Stimulated activated naive CD8-positive, alpha-beta T cell treated with anti-CD3 and anti-CD28 coated beads, Interleukin-15, Interleukin-2, amounts not matched to agents 100 ng/mL and 50 ng/mL, for 24 hours (primary cell): ENCODE results near the gene KIF26B.

Experiments
- H3K27ac Mint-ChIP-seq: one replicate; pipeline ENCODE4 v1.8.0; 2021; ENCODE audit warnings: mild to moderate bottlenecking, mixed read lengths
- H3K27me3 Mint-ChIP-seq: one replicate; pipeline ENCODE4 v1.8.0; 2021; ENCODE audit warnings: mixed read lengths
- H3K36me3 Mint-ChIP-seq: one replicate; pipeline ENCODE4 v1.8.0; 2021; ENCODE audit warnings: low read depth, mixed read lengths
- H3K4me1 Mint-ChIP-seq: one replicate; pipeline ENCODE4 v1.8.0; 2021; ENCODE audit warnings: low read depth, mixed read lengths
- H3K4me3 Mint-ChIP-seq: one replicate; pipeline ENCODE4 v1.8.0; 2021; ENCODE audit warnings: mild to moderate bottlenecking, mixed read lengths
- H3K9me3 Mint-ChIP-seq: one replicate; pipeline ENCODE4 v1.8.0; 2021; ENCODE audit warnings: mixed read lengths

The KIF26B gene

DNA sequence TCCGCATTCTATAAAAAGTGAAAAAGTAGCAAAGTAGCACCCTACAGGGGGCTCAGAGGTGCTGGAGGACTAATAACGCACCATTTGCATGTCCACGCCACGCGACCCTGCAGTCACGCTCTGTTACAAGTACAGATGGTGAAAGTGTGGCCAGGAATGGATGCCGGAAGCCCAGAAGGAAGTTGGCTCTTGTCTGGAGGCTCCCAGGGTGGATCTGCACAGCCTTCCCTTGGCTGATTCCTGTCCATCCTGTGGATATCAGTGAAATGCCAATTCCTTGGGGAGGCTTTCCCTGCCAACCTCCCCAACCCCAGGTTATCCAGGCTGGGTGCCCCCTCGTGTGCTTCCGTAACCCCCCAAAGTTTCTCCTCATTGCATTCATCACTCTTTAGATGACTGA, 396.8 kb downstream of the KIF26B start:
- Mint-ChIP-seq H3K36me3 (no peaks in the 10 kb centered on the region), H3K27ac (no peak overlapping the region), H3K4me1 (no peaks in the 10 kb centered on the region), H3K27me3 (peaks cover 7% of the 10 kb centered on the region), H3K4me3 (no peak overlapping the region), H3K9me3 (no peaks in the 10 kb centered on the region)

DNA sequence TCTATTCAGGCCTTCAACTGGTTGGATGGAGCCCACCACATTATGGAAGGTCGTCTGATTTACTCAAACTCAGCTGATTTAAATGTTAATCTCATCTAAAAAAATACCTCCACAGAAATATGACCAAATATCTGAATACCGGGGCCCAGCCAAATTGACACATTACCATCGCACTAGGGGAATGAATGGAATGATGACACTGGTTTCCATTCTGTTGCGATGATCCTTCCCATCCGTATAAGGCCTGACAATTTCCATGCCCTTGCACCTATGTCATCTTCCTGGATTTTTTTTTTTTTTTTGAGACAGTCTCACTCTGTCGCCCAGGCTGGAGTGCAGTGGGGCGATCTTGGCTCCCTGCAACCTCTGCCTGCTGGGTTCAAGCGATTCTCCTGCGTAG, 397.5 kb downstream of the KIF26B start:
- Mint-ChIP-seq H3K4me1 (no peaks in the 10 kb centered on the region), H3K4me3 (no peak overlapping the region), H3K27ac (no peak overlapping the region), H3K27me3 (peaks cover 12% of the 10 kb centered on the region), H3K9me3 (no peaks in the 10 kb centered on the region), H3K36me3 (no peaks in the 10 kb centered on the region)

DNA sequence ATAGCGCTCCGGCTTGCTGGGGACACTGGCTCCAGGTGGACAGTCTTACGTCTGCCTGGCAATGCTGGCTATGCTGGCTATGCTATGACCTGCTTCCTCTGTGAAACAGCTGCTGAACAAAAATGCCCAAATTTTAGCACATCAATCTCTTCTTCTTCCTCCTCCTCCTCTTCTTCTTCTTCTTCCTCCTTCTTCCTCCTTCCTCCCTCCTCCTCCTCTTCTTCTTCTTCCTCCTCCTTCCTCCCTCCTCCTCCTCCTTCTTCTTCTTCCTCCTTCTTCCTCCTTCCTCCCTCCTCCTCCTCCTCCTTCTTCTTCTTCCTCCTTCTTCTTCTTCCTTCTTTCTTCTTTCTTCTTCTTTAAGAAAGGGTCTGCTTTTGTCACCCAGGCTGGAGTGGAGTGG, 401.3 kb downstream of the KIF26B start:
- Mint-ChIP-seq H3K27me3 (peaks cover 5% of the 10 kb centered on the region), H3K9me3 (no peaks in the 10 kb centered on the region), H3K27ac (no peak overlapping the region), H3K4me3 (no peak overlapping the region), H3K4me1 (no peaks in the 10 kb centered on the region), H3K36me3 (no peaks in the 10 kb centered on the region)

GRCh38 chr1:245558069-245558468, 403.3 kb downstream of the KIF26B start:
- Mint-ChIP-seq H3K4me3 (no peak overlapping the region), H3K36me3 (no peaks in the 10 kb centered on the region), H3K4me1 (no peaks in the 10 kb centered on the region), H3K27ac (no peak overlapping the region), H3K27me3 (peaks cover 5% of the 10 kb centered on the region), H3K9me3 (no peaks in the 10 kb centered on the region)

GRCh38 chr1:245560316-245560859, 405.6 kb downstream of the KIF26B start:
- Mint-ChIP-seq H3K27ac (no peak overlapping the region), H3K4me3 (no peak overlapping the region), H3K4me1 (no peaks in the 10 kb centered on the region), H3K9me3 (no peaks in the 10 kb centered on the region), H3K36me3 (no peaks in the 10 kb centered on the region), H3K27me3 (peaks cover 5% of the 10 kb centered on the region)

- no peak overlapping the region for H3K27ac Mint-ChIP-seq
- no peak overlapping the region for H3K4me3 Mint-ChIP-seq
- no peaks in the 10 kb centered on the region for H3K36me3 Mint-ChIP-seq
- H3K4me1 Mint-ChIP-seq, result no peaks in the 10 kb centered on the region
- H3K9me3 Mint-ChIP-seq, result no peaks in the 10 kb centered on the region
- peaks cover 5% of the 10 kb centered on the region for H3K27me3 Mint-ChIP-seq
Measured at GRCh38 chr1:245561665-245562234, 407.0 kb downstream of the KIF26B start.

- H3K9me3 Mint-ChIP-seq, result no peaks in the 10 kb centered on the region
- no peak overlapping the region for H3K27ac Mint-ChIP-seq
- no peaks in the 10 kb centered on the region for H3K4me1 Mint-ChIP-seq
- no peaks in the 10 kb centered on the region for H3K36me3 Mint-ChIP-seq
- H3K27me3 Mint-ChIP-seq, result no peaks in the 10 kb centered on the region
- H3K4me3 Mint-ChIP-seq, result no peak overlapping the region
Measured at GRCh38 chr1:245566134-245566533, 411.3 kb downstream of the KIF26B start.

DNA sequence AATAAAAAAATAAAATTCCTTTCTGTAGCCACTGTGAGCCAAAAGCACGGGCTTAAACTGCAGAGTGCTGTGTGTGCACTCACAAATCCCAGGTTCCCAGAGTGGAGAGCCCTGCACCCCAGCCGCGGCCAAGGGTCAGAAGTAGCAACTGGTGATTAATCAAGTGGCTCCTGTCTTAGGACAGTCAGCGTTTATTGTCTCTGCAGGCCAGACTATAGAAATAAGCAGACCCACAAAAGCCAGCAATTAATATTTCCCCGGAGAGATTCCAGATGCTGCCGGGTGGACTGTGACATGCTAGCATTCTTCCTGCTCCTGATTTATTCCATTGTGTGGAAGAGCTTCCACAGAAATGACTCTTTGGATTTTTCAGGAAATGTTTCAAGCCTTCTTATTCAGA, 412.2 kb downstream of the KIF26B start:
- no peaks in the 10 kb centered on the region for H3K9me3 Mint-ChIP-seq
- H3K4me3 Mint-ChIP-seq, result no peak overlapping the region
- H3K27me3 Mint-ChIP-seq, result no peaks in the 10 kb centered on the region
- no peaks in the 10 kb centered on the region for H3K36me3 Mint-ChIP-seq
- no peak overlapping the region for H3K27ac Mint-ChIP-seq
- H3K4me1 Mint-ChIP-seq, result no peaks in the 10 kb centered on the region

DNA sequence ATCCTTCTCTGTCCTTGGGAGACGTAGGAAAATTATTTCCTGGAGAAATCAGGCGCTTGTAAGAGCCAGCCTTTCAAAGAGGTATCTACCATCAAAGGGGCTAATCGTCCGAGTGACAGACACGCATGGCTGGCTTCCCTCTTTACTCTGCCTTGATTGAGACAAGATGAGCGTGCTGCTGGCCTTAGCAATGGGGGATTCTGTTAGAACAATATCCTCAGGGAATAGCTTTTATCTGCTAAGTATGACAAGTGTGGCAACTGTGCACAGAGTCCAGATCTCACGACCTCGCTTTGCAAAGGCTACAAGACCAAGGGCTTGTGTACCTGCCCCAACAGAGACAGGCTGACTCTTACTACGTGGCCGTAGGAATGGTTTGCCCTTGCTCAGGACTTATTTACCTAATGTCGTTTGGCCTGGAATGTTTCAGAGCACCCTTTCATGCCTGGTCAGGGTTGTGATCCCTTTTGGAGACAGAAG, 417.1 kb downstream of the KIF26B start:
- Mint-ChIP-seq H3K4me1 (no peaks in the 10 kb centered on the region), H3K4me3 (no peak overlapping the region), H3K27ac (no peak overlapping the region), H3K36me3 (no peaks in the 10 kb centered on the region), H3K27me3 (no peaks in the 10 kb centered on the region), H3K9me3 (no peaks in the 10 kb centered on the region)

- H3K36me3 Mint-ChIP-seq, result no peaks in the 10 kb centered on the region
- no peak overlapping the region for H3K27ac Mint-ChIP-seq
- H3K27me3 Mint-ChIP-seq, result peaks cover 3% of the 10 kb centered on the region
- H3K4me3 Mint-ChIP-seq, result no peak overlapping the region
- H3K9me3 Mint-ChIP-seq, result no peaks in the 10 kb centered on the region
- no peaks in the 10 kb centered on the region for H3K4me1 Mint-ChIP-seq
Measured at GRCh38 chr1:245572709-245573108, 417.9 kb downstream of the KIF26B start.

GRCh38 chr1:245575710-245576109, 420.9 kb downstream of the KIF26B start:
- H3K9me3 Mint-ChIP-seq, result no peaks in the 10 kb centered on the region
- H3K4me1 Mint-ChIP-seq, result no peaks in the 10 kb centered on the region
- no peaks in the 10 kb centered on the region for H3K36me3 Mint-ChIP-seq
- peaks cover 8% of the 10 kb centered on the region for H3K27me3 Mint-ChIP-seq
- no peak overlapping the region for H3K4me3 Mint-ChIP-seq
- no peak overlapping the region for H3K27ac Mint-ChIP-seq

GRCh38 chr1:245576323-245576722, 421.5 kb downstream of the KIF26B start:
- Mint-ChIP-seq H3K27me3 (peaks cover 8% of the 10 kb centered on the region), H3K27ac (no peak overlapping the region), H3K36me3 (no peaks in the 10 kb centered on the region), H3K4me1 (no peaks in the 10 kb centered on the region), H3K4me3 (no peak overlapping the region), H3K9me3 (no peaks in the 10 kb centered on the region)

GRCh38 chr1:245577191-245578157, 422.7 kb downstream of the KIF26B start:
- Mint-ChIP-seq H3K27me3 (peaks cover 8% of the 10 kb centered on the region), H3K4me3 (no peak overlapping the region), H3K4me1 (no peaks in the 10 kb centered on the region), H3K36me3 (no peaks in the 10 kb centered on the region), H3K9me3 (no peaks in the 10 kb centered on the region), H3K27ac (no peak overlapping the region)

GRCh38 chr1:245578308-245578707, 423.5 kb downstream of the KIF26B start:
- Mint-ChIP-seq H3K36me3 (no peaks in the 10 kb centered on the region), H3K27ac (no peak overlapping the region), H3K9me3 (no peaks in the 10 kb centered on the region), H3K4me3 (no peak overlapping the region), H3K4me1 (no peaks in the 10 kb centered on the region), H3K27me3 (peaks cover 8% of the 10 kb centered on the region)

- Mint-ChIP-seq H3K4me3 (no peak overlapping the region), H3K9me3 (no peaks in the 10 kb centered on the region), H3K27me3 (peaks cover 8% of the 10 kb centered on the region), H3K4me1 (no peaks in the 10 kb centered on the region), H3K36me3 (no peaks in the 10 kb centered on the region), H3K27ac (no peak overlapping the region)
Measured at GRCh38 chr1:245578771-245579170, 424.0 kb downstream of the KIF26B start.
